Cardiac fibroblast (primary cell): Measurements from ENCODE around the gene ELL2.
"Not testable (repeated sequence)": the region's sequence is repeated elsewhere in the genome, so short reads cannot be mapped to it uniquely, and the experiment has no call there.

Experiments
- DNase-seq, 2 donors: peaks; one replicate each; pipeline versions ENCODE4 v3.0.0 to v3.0.0-alpha.2; 2010; ENCODE audit warnings: low read depth in 2 of 2
- H3K4me3 ChIP-seq, 2 donors: replicated peaks in 1 of 2; 1 replicate in 1 of 2; 2 replicates in 1 of 2; pipeline ENCODE4 v1.5.1; 2011; ENCODE audit warnings: low read depth in 2 of 2, low read length in 2 of 2, mild to moderate bottlenecking in 2 of 2, moderate library complexity in 1 of 2
- TF ChIP-seq, protein P1 (sequence below): IDR thresholded peaks from one replicate; pipeline ENCODE4 v1.5.1; 2011; ENCODE audit warnings: low read depth, mild to moderate bottlenecking, low read length, inconsistent platforms

The ELL2 gene

DNA sequence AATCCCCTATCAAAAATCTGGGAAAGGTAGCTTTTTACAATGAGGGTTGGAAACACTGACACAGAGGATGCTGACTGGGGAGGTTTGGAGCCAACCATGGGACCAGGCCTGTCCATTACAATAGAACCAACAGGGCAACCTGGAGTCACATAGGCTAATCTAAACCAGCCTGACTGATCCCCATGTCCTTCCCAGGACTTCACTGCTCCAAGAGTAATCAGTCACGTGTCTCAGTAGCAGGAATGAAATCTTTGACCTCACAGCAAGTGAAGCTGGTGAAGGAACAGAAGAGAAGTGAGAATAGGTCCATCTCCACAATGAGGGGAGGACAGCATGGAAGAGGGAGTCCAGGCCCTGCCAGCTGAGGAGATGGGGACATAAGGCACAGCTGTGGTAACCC, 123.1 kb downstream of the ELL2 start:
- TF ChIP-seq, protein P1, sequence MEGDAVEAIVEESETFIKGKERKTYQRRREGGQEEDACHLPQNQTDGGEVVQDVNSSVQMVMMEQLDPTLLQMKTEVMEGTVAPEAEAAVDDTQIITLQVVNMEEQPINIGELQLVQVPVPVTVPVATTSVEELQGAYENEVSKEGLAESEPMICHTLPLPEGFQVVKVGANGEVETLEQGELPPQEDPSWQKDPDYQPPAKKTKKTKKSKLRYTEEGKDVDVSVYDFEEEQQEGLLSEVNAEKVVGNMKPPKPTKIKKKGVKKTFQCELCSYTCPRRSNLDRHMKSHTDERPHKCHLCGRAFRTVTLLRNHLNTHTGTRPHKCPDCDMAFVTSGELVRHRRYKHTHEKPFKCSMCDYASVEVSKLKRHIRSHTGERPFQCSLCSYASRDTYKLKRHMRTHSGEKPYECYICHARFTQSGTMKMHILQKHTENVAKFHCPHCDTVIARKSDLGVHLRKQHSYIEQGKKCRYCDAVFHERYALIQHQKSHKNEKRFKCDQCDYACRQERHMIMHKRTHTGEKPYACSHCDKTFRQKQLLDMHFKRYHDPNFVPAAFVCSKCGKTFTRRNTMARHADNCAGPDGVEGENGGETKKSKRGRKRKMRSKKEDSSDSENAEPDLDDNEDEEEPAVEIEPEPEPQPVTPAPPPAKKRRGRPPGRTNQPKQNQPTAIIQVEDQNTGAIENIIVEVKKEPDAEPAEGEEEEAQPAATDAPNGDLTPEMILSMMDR: no peak
- no peak overlapping the region for H3K4me3 ChIP-seq
- DNase-seq: no peak

DNA sequence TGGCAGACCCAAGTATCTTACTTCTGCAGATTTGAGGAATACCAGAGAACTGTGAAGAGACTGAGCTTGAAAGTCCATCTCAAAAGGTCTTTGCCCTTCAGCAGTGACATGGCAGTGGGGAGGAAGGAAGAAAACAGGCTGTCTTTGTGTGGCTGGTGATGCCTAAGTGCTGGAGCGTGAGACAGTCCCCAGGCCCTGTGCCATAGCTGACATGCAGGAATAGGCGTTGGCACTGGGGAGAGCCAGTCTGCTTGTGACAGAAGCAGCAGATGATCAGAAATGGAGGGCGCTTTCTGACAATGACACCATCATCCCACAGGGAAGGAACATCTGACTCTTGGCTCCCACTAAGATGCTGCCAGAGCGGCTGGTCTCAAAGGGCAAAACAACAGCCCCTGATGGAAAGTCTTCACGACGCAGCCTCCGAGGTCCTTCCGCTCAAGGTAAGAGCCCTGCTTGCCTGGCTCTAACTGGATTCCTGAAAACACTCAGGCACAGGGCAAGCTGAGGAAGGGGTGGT, 123.6 kb downstream of the ELL2 start:
- H3K4me3 ChIP-seq: no peak overlapping the region
- DNase-seq: no peak
- TF ChIP-seq, protein P1: no peak

DNA sequence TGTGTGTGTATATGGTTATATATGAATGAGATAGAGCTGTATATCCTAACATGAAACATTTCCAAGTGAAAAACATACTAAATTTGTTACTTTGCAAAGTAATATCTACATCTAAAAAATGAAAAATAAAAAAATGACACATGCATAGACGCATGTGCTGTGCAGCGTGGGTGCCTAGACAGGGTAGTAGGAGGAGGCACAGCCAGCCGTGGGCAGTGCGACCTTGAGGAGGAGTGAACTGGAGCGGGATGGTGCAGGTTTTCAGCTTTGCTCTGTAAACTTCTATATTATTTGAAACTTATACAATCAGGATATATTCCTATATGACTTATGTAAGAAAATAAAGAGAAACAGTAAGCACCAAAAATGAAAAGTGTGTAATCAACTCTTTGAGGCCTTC, 124.2 kb downstream of the ELL2 start:
- no peak for DNase-seq
- TF ChIP-seq, protein P1: no peak
- H3K4me3 ChIP-seq: no peak overlapping the region

DNA sequence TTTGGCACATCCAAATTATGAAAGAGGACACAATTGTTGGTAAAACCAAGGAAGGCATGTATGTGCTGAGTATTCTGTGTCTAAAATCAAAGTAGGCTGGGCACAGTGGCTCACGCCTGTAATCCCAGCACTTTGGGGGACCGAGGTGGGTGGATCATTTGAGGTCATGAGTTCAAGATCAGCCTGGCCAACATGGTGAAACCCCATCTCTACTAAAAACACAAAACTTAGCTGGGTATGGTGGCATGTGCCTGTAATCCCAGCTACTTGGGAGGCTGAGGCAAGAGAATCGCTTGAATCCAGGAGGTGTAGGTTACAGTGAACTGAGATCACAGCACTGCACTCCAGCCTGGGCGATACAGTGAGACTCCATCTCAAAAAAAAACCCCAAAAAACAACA, 124.7 kb downstream of the ELL2 start:
- not testable (repeated sequence) for DNase-seq, H3K4me3 ChIP-seq

DNA sequence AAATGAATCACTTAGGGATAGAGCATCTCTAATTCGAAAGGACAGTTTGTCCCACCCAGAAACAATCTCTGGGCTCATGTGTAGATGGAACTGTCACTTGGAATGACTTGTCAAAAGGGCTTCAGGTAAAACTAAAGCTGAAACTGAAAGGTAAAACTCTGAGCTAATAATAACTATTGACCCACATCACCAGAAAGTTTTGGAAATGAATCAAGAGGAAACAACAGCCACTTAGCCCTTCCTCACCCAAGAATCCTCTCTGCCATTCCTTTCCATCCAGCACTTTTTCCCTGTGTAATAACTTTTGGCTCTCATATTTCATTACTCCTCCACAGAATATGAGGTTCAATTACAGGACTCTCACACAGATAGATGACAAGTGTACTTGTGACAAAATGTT, 125.1 kb downstream of the ELL2 start:
- no peak overlapping the region for H3K4me3 ChIP-seq
- peak in 1 of 2 donors; percentile 34 for DNase-seq
- TF ChIP-seq, protein P1: no peak

DNA sequence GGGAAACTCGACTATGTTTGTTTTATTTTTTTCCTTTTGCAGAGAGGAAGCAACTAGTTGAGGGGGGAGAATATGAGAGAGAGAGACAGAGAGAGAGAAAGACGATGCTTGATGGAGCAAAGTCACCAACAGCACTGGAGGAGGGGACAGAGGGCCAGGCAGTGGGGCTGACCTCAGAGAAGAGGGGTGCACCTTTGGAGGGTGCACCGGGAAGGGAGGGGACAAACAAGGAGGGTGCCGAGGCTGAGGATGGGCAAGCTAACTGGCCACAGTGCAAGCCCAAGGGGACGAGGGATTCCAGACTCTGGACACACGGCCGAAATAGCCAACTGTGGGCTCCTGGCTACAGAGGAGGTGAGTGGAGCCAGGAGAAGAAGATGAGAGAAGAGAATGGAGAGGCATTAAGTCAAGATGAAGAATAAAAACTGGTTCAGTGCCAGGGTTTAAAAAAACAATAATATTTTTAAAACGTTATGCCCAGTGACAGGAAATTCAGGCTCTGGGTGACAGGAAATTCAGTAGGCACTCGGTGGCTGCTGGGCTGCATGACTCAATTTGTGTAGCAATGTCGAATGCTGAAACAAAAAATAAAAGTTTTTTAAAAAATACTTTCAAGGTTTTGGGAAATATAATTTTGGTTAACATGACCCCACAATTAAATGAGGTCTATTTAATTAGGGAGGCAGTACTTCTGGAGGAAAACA, 125.8 kb downstream of the ELL2 start:
- H3K4me3 ChIP-seq: peak overlapping the region in 1 of 2 donors; percentile 61
- peak in 1 of 2 donors; percentile 32 for DNase-seq
- TF ChIP-seq, protein P1: no peak
